ENCODE results near the gene ALK.

ALK gene

DNA sequence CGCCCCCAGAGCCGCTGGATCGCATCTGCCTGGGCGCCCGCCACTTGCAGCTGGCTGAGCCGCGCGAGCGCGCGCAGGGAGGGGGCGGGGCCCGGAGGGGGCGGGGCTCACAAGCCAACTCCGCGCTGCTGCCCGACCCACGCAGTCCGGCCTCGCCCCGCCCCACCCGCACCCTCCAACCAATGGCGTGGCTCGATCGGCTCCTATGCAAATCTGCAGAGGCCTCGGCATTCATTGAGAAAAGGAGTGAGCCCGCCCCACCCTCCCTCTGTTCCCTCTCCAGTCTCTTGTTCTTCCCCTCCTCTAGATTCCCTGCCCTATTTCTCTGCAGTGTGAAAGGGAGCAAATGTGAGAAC is at the start of gene ALK:
Gene ALK (minus strand): TSS at position 27 of the 356 bp plus-strand sequence. CDS start 927 bp downstream, outside the sequence.
- DNase-seq: peak; percentile 83

DNA sequence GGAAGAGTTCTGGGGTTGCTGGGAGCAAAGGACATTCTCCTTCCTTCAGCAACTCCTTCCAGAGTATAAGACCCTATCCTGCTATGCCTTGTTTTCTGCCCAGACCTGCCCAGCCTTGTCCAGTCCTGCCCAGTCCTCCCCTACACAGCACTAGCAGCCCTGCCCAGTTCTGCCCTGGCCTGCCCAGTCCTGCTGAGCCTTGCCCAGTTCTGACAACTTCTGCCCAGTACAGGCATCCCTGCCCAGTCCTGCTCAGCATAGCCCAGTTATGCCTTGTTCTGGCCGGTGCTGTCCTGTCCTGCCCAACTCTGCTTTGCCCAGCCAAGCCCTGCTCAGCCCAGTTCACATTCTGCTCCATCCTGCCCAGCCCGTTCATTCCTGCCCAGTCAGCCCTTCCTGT is 44.9 kb upstream of the ALK start:
- DNase-seq: no peak

- no peak for DNase-seq
Measured at GRCh38 chr2:29963972-29964570, 42.7 kb upstream of the ALK start.

DNA sequence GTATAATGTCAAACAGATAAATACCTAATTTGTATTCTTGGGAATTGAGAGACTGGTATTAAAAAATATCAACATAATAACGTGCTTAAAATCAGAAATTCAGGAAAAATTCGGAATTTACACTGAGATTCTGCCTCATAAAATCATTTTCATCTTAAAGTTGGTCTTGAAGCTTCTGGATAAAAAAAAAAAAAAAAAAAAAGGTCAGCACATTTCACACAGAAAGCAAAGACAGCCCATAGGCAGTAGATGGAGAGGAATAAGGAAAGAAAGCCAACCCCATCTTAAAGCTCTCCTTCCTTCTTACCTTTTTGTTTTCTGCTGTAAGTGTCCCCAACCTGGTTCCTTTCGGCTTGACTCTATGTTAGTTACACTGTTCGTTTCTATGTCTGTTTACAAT is 41.5 kb upstream of the ALK start:
- DNase-seq: no peak

DNA sequence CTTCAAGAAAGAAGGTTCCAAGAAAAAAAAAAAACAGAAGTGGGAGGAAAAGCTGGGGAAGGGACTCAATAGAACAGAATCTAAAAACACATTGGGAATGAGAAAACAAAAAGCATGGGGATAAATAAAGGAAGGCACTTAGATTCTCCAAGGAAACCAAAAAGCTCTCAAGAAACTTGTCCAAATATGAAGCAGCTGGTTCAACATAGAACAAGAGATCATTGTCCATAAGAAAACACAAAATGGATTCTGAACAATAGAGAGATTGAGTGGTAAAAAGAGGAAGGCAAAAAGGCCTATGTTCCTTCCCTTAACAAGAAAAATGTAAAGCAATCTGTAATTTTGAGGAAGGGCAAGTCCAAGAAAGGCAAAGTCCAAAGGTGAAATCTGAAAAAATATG is 32.9 kb upstream of the ALK start:
- no peak for DNase-seq

DNA sequence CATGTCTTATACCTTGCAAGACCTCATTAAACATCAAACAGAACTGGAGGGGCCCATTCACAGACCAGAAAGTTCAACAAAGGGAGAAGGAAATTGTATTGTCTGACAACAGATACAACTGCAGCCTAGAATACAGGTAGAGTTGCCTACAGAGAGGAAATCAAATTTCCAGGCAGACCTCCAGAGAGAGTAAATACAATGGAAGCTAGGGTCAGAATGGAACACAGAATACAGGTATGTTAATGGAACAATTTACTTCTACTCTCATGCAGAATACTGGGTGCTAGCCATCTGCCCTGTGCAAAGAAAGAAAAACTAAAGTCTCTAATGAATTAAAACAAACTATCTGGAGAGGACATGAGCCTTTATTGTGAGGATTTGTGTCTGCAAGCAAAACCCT is 31.6 kb upstream of the ALK start:
- DNase-seq: no peak

GRCh38 chr2:29951576-29951975 is 30.2 kb upstream of the ALK start:
- DNase-seq: no peak

DNA sequence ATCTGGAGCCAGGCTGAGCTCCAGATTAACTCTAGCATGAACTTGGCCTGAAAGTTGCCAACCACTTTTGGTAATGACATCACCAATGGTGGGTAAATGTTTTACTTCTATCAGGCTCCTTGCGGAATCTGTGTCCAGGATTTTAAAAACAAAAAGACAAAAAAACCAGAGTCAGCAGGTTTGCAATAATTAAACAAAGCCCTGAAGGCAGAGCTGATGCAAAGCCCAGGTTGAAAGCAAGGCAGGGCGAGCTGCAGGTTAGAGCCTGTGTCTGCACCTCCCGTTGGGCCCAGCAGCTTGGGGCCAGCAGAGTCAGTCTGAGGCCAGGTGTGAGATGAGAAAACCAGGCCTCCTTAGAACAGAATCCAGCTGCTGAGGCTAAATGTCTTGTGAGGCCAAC is 29.1 kb upstream of the ALK start:
- no peak for DNase-seq

- DNase-seq: no peak
Measured at GRCh38 chr2:29949042-29949441, 27.7 kb upstream of the ALK start.

DNA sequence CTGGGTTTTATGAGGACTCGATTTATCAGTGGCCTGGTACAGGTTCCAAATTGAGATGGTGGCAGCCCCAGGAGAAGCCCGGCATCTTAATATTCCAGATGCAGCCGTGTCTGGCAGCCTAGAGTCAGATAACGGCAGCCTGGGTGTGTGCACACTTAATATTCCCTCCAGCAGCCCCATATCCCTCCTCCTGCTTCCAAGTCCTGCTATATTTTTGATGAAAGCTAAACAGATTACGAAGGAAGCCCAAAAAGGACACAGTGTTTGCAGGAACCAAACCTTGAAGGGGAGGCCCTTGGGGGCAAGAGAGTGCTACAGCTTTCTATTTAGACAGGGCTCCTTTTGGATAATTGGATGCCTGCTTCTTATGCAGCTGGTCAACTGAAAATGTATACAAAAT is 25.1 kb upstream of the ALK start:
- no peak for DNase-seq

GRCh38 chr2:29942711-29943110 is 21.3 kb upstream of the ALK start:
- DNase-seq: no peak

DNA sequence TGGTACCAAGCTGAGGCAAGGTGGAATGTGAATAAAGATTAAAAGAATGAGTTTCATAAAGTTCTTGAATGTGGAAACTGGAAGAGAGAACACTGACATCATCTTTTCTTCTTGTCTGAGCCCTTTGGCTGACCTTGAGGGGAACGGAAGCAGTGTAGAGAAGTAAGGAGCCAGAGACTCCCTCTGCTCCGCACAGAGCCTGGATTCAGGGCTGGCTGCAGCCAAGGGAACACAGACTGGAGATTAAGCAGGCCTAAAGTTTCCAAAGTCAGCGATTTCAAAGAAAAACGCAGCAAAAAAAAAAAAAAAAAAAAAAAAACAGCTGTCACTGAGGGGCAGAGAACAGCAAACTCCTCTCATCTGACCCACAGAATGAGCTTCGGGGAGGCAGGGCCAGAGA is 19.3 kb upstream of the ALK start:
- no peak for DNase-seq

DNA sequence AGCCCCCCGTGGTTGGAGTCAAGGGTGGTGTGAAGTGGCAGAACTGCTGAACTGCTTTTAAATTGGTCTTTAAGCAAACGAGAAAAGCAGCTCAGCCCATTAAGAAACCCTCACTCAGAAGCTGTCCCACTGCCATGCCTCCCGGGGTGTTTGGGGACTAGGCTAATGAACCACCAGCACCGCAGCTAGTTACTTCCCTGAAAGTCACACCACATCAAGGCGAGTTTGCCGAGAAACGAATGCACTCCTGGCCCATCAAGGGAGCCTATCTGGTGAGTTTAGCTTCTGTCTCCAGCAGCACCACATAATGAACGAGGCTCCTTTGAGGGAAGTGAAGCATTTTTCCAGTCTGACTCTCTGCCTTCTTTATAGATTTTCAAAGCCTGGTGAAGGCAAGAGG is 14.6 kb upstream of the ALK start:
- no peak for DNase-seq

DNA sequence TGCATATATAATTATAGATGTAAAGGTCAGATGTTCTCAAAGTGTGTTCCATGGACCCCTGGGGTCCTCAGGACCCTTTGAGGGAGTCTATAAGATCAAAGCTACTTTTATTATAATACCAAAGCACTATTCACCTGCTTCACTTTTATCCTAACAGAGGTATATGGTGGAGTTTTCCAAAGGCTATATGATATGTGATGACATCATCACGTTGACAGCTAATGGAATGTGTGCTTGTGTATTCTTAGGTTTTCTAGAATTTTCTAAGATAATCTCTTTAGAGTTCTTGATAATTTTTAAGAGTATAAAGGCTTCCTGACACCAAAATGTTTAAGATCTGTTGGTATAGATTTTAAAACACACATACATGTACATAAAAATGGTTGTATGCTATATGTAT is 10.4 kb upstream of the ALK start:
- DNase-seq: no peak

- DNase-seq: peak; percentile 60
Measured at GRCh38 chr2:29923110-29923721, 1.8 kb upstream of the ALK start.

GRCh38 chr2:29922605-29923004 is 1.2 kb upstream of the ALK start:
- DNase-seq: no peak

DNA sequence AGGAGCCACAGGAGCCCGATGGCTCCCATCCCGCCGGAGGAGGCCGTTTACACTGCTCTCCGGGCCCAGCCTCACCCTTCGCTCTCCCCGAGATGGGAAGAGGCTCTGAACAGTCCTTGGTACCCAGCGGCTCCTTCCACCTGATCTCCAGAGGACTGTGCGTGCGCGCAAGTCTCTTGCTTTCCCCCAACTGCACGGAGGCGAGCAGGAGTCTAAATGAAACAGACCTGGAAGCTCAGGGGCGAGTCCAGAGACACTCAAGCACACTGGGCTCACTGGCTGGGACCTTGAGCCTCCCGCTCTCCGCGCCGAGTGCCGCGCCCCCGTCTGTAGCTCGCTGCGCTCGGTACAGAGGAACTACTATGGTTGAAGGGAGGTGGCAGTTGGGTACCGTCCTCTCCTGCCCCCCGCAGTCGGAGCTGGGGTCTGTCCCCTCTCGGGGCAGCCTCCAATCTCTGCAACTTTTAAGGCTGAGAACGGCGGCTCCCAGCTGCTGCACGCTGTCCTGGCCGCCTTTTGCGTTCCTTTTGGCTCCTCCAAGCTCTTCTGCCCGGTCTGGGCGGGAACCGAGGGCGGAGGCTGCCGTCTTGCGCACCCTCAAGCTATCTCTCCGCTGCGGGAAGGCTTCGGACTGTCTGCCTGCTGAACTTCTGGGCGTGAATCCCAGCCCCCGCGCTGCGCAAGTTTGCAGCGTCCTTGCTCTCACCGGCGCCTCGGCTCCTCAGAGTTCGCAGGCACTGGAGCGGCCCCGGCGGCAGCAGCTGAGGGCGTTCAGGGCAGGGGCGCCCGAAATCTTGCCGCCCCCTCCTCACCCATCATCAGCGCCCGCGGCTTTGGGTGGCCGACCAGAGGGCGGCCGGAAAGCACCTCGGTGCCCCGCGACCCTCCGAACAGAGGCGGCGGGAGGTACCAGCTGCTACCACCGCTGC is 491 bp downstream of the ALK start:
- no peak for DNase-seq

GRCh38 chr2:29920130-29920577 is 1.2 kb downstream of the ALK start:
- no peak for DNase-seq

DNA sequence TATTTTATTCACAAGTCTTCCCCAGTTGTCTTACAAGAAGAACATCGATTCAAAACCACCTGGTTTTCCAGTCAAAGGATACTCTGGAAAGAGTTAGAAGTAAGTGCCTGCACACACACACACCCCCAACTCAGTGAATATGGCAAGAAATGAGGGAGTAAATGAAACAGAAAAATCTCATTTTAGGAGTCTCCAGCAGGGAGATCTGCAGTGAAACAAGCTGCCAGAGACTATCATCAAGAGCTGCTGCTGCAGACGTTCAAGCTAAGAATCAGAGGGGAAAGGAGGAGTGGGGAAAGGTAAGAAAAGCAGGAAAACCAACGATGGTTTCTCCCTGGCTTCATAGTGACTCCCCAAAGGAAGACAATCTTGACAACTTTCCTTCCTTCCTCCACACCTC is 2.4 kb downstream of the ALK start:
- no peak for DNase-seq

DNA sequence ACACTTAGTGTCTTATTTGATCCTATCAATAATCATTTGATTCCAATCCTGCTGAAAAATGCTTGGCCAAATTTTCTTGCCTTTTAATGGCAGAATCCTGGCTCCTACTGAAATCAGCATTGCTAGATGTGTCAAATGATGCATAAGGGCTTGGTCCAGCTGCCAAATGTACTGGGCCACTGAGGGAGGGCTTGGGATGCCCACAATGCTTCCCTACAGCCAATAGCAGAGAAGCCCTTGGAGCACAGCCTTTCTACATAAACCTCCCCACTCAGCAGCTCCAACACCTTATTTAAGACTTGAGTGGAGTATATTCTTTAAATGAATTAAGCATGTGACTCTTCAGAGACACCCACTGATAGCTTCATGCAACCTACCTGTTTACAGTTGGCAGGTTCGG is 3.6 kb downstream of the ALK start:
- no peak for DNase-seq

GRCh38 chr2:29916571-29916970 is 4.8 kb downstream of the ALK start:
- DNase-seq: no peak

DNA sequence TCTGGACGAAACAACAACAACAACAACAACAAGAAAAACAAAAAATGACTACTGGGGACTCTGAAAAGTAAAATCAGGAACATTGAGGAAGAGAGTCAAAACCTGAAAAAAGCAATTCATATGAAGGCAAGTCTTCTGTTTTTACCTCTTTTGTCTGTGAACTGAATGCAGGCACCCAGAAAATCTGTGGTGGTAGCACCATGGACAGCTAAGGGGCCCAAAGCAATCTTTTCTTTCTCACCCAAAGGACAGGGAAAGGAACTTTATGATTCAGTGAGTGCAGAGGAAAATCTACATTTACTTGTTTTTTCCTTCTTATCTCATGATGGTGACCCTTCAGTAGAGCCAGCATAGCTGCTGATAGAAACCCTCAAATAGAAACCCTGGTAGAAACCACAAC is 10.4 kb downstream of the ALK start:
- DNase-seq: no peak

- DNase-seq: no peak
Measured at GRCh38 chr2:29910465-29910864, 10.9 kb downstream of the ALK start.

DNA sequence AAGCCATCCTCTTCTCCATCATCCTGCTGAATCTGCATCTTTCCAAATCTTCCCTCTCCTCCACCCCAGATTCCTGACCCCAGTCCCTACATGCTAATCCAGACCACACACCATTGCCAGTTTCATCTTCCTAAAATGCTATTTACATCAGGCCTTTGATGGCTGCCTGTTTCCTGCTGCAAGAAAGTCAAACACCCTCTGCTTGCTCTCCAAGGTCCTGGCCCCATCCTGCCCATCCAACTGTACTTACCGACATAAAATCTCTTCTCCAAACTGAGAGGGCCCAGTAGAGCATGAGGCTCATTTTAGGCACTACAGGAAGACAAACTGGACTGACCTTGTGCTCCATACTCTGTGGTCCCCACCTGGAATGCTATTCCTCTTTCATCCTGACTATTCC is 19.0 kb downstream of the ALK start:
- no peak for DNase-seq
